Memory B cell (primary cell): ENCODE data around the gene EMC1.

ENCODE experiments used
- ATAC-seq: fragments of 150-1000 bp; cut with Tn5 transposase; 2 replicates; pipeline ENCODE4 v1.10.0; 2021; ENCODE audit warnings: low read depth, mild to moderate bottlenecking, moderate library complexity
- DNase-seq, 2 donors: peaks; one replicate each; pipeline ENCODE4 v3.0.0; 2022; ENCODE audit warnings: low spot score in 2 of 2
- H3K27ac Mint-ChIP-seq: one replicate; pipeline ENCODE4 v1.8.0; 2022; ENCODE audit warnings: mild to moderate bottlenecking, moderate library complexity, mixed read lengths
- H3K27me3 Mint-ChIP-seq: one replicate; pipeline ENCODE4 v1.8.0; 2022; ENCODE audit warnings: mixed read lengths
- H3K36me3 Mint-ChIP-seq: one replicate; pipeline ENCODE4 v1.8.0; 2022; ENCODE audit warnings: mild to moderate bottlenecking, mixed read lengths
- H3K4me1 Mint-ChIP-seq: one replicate; pipeline ENCODE4 v1.8.0; 2022; ENCODE audit warnings: mixed read lengths
- H3K4me3 Mint-ChIP-seq: one replicate; pipeline ENCODE4 v1.8.0; 2022; ENCODE audit warnings: mild to moderate bottlenecking, moderate library complexity, mixed read lengths
- H3K9me3 Mint-ChIP-seq: one replicate; pipeline ENCODE4 v1.8.0; 2022; ENCODE audit warnings: mixed read lengths

The EMC1 gene

GRCh38 chr1:19178734-19179398 is 72.5 kb downstream of the EMC1 start:
- H3K4me3 Mint-ChIP-seq = no peak overlapping the region
- DNase-seq = no peak
- peaks cover 2% of the 10 kb centered on the region for H3K4me1 Mint-ChIP-seq

GRCh38 chr1:19177811-19178210 is 73.5 kb downstream of the EMC1 start:
- Mint-ChIP-seq H3K4me1 (peaks cover 2% of the 10 kb centered on the region), H3K27me3 (no peaks in the 10 kb centered on the region), H3K27ac (peak overlapping the region; percentile 51), H3K9me3 (no peaks in the 10 kb centered on the region), H3K36me3 (peaks cover 36% of the 10 kb centered on the region), H3K4me3 (no peak overlapping the region)
- ATAC-seq (no peak), DNase-seq (no peak)

More at GRCh38 chr1:19178734-19179398, 72.5 kb downstream of the EMC1 start:
- H3K36me3 Mint-ChIP-seq = peaks cover 40% of the 10 kb centered on the region
- H3K9me3 Mint-ChIP-seq = no peaks in the 10 kb centered on the region
- no peak for ATAC-seq
- no peak overlapping the region for H3K27ac Mint-ChIP-seq
- H3K27me3 Mint-ChIP-seq = no peaks in the 10 kb centered on the region

GRCh38 chr1:19169642-19170041 is 81.7 kb downstream of the EMC1 start:
- Mint-ChIP-seq H3K27me3 (no peaks in the 10 kb centered on the region), H3K9me3 (no peaks in the 10 kb centered on the region), H3K36me3 (peaks cover 26% of the 10 kb centered on the region), H3K27ac (peak overlapping the region; percentile 69), H3K4me3 (no peak overlapping the region), H3K4me1 (no peaks in the 10 kb centered on the region)
- no peak for ATAC-seq
- no peak for DNase-seq

GRCh38 chr1:19167140-19167539 is 84.2 kb downstream of the EMC1 start:
- no peak overlapping the region for H3K27ac Mint-ChIP-seq
- ATAC-seq = no peak

GRCh38 chr1:19166066-19166465 is 85.3 kb downstream of the EMC1 start:
- DNase-seq = no peak
- Mint-ChIP-seq H3K4me3 (no peak overlapping the region), H3K36me3 (peaks cover 41% of the 10 kb centered on the region)

More at GRCh38 chr1:19167140-19167539, 84.2 kb downstream of the EMC1 start:
- Mint-ChIP-seq H3K4me3 (no peak overlapping the region), H3K36me3 (peaks cover 36% of the 10 kb centered on the region), H3K27me3 (no peaks in the 10 kb centered on the region), H3K4me1 (no peaks in the 10 kb centered on the region), H3K9me3 (no peaks in the 10 kb centered on the region)
- DNase-seq = no peak

More at GRCh38 chr1:19166066-19166465, 85.3 kb downstream of the EMC1 start:
- Mint-ChIP-seq H3K9me3 (no peaks in the 10 kb centered on the region), H3K27ac (peak overlapping the region; percentile 35), H3K27me3 (no peaks in the 10 kb centered on the region), H3K4me1 (no peaks in the 10 kb centered on the region)
- ATAC-seq = no peak
